Measurements from ENCODE around the gene ATOH8. TPM values are rescaled to one million over a fixed set of nuclear protein-coding genes. Genes with fewer than 3 reads are reported as not detected.

Gene ATOH8
- total and polyA plus RNA-seq, 10 of the 15 experiments (the other 5 are each of a cell fraction or from before 2014, with no cell fraction given): 0.03 to 0.60 TPM; not detected in 8

DNA sequence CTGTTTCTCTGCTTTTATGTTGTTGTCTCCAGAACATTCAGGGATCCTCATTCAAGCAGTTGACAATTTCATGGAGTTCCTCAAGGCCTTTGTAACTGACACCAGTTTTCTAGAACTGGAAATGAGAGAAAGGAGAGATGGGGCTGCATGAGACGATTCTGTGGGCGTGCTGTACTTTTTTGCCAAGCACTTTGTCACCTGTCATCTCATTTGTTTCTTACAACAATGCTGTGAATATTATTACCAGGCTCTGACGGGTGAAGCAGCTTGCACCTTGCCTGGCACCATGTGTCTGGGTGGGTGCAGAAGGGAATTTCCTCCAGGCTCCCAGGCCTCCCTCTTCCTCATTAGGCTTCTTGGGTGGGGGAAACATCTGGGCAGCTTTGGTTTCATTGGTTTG is 22.2 kb upstream of the ATOH8 start:
- no peaks in the 10 kb centered on the region for H3K36me3 ChIP-seq (ENCODE audit: control insufficient read depth in 2 of 2, insufficient read depth in 2 of 2, low read length in 1 of 2)
- H3K27ac ChIP-seq (ENCODE audit: control insufficient read depth, insufficient read depth): no peak overlapping the region
- H3K79me2 ChIP-seq (ENCODE audit: control insufficient read depth, insufficient read depth, low read length): no peaks in the 10 kb centered on the region
- H3K4me2 ChIP-seq (ENCODE audit: control insufficient read depth, insufficient read depth): no peak overlapping the region
- H3K27me3 ChIP-seq (replicated peaks in 1 of 2; ENCODE audit: control insufficient read depth in 2 of 2, insufficient read depth in 2 of 2, low read length in 1 of 2): no peaks in the 10 kb centered on the region; a peak in 1 of 4 replicates
- intact Hi-C loops (cut with micrococcal nuclease; ENCODE audit: unreplicated experiment): no loop called here
- ChIA-PET POLR2A (interaction anchor here (0.7 to 0.9 kb wide), 3 partner anchors 9 to 268 kb away, joined by 3 to 4 read pairs (median 4); no protein-coding TSS in a partner anchor), SMC1A (ENCODE audit: uncharacterized antibody, unreplicated experiment) (interaction anchor here (1.2 to 1.4 kb wide), 2 partner anchors 11 to 349 kb away, joined by 3 to 5 read pairs; no protein-coding TSS in a partner anchor), RAD21 (ENCODE audit: unreplicated experiment) (interaction anchor here (0.7 to 1.0 kb wide), 2 partner anchors 13 to 79 kb away, joined by 3 to 7 read pairs; no protein-coding TSS in a partner anchor), CTCF (interaction anchor here (1.1 to 6.8 kb wide), 5 partner anchors 14 to 489 kb away, joined by 3 to 45 read pairs (median 12); no protein-coding TSS in a partner anchor)
- in situ Hi-C loops (cut with MboI): loop anchor here (10.0 kb wide), 1 partner anchor 343 kb away; no protein-coding TSS in a partner anchor
- WGBS (ENCODE audit: insufficient coverage, insufficient replicate concordance, low lambda C conversion rate, missing lambda C conversion rate): 24% methylated on average over 3 of the region's 3 CpGs
- H3K4me1 ChIP-seq (ENCODE audit: control insufficient read depth, insufficient read depth, low read length): no peaks in the 10 kb centered on the region; the same call in 1 of the 2 replicates
- no peak for DNase-seq (ENCODE audit: low read depth, low spot score)
- H4K20me1 ChIP-seq (ENCODE audit: control insufficient read depth, insufficient read depth): no peaks in the 10 kb centered on the region
- peak; percentile 11; the same call in 1 of the 3 replicates for ATAC-seq
- H3K4me3 ChIP-seq: no peak overlapping the region
- no peaks in the 10 kb centered on the region; the same call in 2 of the 3 replicates for H3K9me3 ChIP-seq (replicated peaks; ENCODE audit: control insufficient read depth, insufficient read depth, low read length)
- H2AFZ ChIP-seq (ENCODE audit: control insufficient read depth, low read depth, low read length): no peak overlapping the region
- no peak overlapping the region for H3K9ac ChIP-seq (ENCODE audit: control insufficient read depth, insufficient read depth, low read length)
- no peak for FAIRE-seq
- no peak for TF ChIP-seq SRF (IDR thresholded peaks at IDR 0.05; ENCODE audit: low read depth in 2 of 2, low read length in 2 of 2)
- peak; percentile 22; the same call in 1 of the 2 replicates for TF ChIP-seq SPI1 (IDR thresholded peaks at IDR 0.05; ENCODE audit: borderline replicate concordance, insufficient read depth, low read depth, low read length)
- no peak for TF ChIP-seq ZNF622 (IDR thresholded peaks at IDR 0.05)
- TF ChIP-seq EED (IDR thresholded peaks at IDR 0.05; ENCODE audit: low read depth): no peak
- TF ChIP-seq STAT3 (IDR thresholded peaks at IDR 0.05; ENCODE audit: low read depth, low read length): no peak
- no peak for TF ChIP-seq KAT2A (conservative IDR thresholded peaks at IDR 0.05; ENCODE audit: control insufficient read depth, low read depth, low read length)
- TF ChIP-seq WRNIP1 (IDR thresholded peaks at IDR 0.05; ENCODE audit: borderline replicate concordance, low read depth, low read length): no peak
- peak; percentile 10; the same call in 1 of the 2 replicates for TF ChIP-seq MTA2 (IDR thresholded peaks at IDR 0.05; ENCODE audit: low read depth)
- TF ChIP-seq, protein P1, sequence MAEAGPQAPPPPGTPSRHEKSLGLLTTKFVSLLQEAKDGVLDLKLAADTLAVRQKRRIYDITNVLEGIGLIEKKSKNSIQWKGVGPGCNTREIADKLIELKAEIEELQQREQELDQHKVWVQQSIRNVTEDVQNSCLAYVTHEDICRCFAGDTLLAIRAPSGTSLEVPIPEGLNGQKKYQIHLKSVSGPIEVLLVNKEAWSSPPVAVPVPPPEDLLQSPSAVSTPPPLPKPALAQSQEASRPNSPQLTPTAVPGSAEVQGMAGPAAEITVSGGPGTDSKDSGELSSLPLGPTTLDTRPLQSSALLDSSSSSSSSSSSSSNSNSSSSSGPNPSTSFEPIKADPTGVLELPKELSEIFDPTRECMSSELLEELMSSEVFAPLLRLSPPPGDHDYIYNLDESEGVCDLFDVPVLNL (IDR thresholded peaks at IDR 0.05; ENCODE audit: low read depth, low read length): no peak
- no TSS peak for BruUV-seq (replicated peaks)
